LNCaP clone FGC (cell line): ENCODE data around the gene TCF23.

Experiments
- DNase-seq: peaks from one replicate; pipeline ENCODE4 v3.0.0-alpha.2; 2011; ENCODE audit warnings: low read depth
- H3K4me3 ChIP-seq: 2 replicates; pipeline ENCODE4 v1.5.1; 2011; ENCODE audit warnings: mild to moderate bottlenecking, low read depth, low read length, control low read depth
- TF ChIP-seq, protein P1 (sequence below): IDR thresholded peaks from 2 replicates; pipeline ENCODE4 v1.5.1; 2012; ENCODE audit warnings: mild to moderate bottlenecking; ENCODE audit not compliant: control insufficient read depth, insufficient read depth; ENCODE audit errors: extremely low read depth

Gene TCF23

GRCh38 chr2:27149570-27150405 lies 984 bp downstream of the TCF23 start:
- DNase-seq = no peak
- TF ChIP-seq, protein P1, sequence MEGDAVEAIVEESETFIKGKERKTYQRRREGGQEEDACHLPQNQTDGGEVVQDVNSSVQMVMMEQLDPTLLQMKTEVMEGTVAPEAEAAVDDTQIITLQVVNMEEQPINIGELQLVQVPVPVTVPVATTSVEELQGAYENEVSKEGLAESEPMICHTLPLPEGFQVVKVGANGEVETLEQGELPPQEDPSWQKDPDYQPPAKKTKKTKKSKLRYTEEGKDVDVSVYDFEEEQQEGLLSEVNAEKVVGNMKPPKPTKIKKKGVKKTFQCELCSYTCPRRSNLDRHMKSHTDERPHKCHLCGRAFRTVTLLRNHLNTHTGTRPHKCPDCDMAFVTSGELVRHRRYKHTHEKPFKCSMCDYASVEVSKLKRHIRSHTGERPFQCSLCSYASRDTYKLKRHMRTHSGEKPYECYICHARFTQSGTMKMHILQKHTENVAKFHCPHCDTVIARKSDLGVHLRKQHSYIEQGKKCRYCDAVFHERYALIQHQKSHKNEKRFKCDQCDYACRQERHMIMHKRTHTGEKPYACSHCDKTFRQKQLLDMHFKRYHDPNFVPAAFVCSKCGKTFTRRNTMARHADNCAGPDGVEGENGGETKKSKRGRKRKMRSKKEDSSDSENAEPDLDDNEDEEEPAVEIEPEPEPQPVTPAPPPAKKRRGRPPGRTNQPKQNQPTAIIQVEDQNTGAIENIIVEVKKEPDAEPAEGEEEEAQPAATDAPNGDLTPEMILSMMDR = no peak
- no peak overlapping the region for H3K4me3 ChIP-seq

- TF ChIP-seq, protein P1 = no peak
- DNase-seq = no peak
- no peak overlapping the region for H3K4me3 ChIP-seq
These were observed 1.9 kb downstream of the TCF23 start for GRCh38 chr2:27150639-27151230.

DNA sequence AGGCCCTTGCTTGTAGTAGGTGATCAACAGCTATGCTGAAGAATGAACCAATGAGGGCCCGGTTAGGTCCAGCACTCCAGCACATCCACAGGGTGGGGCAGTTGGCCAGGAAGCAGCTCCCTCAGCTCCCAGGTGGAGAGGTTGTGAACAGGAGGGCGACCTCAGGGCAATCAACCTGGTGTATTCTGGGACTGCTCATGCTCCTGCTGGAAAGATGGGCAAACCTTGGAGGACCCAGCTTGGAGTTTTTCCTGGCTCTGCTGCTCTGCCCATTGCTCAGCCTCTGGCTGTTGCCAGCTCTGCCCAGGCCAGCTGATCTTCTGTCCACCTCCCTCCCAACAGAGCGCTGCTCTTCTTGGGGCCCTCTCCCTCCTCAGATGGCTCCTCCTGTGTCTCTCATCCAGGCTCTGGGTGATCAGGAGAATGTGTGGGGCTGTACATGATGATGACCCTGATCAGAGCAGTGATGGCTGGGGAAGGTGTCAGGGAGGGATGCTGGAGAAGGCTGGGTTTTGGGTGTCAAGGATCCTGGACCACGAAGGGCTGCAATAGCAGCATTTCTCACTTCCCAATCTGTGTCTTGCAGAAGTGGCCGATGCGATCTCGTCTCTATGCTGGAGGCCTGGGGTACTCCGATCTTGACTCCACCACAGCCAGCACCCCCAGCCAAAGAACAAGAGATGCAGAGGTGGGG lies 3.4 kb downstream of the TCF23 start:
- no peak for DNase-seq
- no peak overlapping the region for H3K4me3 ChIP-seq
- TF ChIP-seq, protein P1 = no peak

DNA sequence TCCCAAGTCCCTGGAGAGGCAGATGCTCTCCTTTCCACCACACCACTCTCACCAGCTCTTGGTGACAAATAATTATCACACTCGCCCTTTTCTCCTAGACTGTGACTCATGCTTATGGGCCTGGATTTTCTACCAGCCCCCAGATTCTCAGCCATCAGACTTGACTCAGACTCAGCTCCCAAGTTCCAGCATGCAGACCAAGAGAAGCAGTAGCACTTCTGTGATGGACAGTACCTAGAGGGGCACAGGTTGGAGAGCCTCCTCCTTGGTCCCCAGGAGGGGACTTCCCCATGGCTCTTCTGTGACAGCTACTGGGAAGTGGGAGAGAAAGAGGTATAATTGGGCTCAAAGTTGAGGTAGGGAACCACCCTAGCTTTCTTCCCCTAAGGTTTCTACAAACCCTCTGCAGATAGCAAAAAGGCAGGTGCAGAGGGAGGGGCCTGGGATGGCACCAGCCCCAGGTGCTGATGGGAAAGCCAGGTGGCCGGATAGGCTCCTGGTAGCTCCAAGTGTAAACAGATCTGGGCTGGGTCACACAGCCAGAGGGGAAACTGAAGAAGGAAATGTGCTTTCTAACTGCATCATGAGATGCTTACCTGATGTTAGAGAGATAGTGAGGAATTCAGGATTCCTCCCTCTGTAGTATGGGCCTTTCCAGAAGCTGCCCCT lies 4.1 kb downstream of the TCF23 start:
- TF ChIP-seq, protein P1 = no peak
- DNase-seq = no peak
- H3K4me3 ChIP-seq = no peak overlapping the region

GRCh38 chr2:27154488-27154887 lies 5.7 kb downstream of the TCF23 start:
- TF ChIP-seq, protein P1 = no peak
- no peak for DNase-seq
- H3K4me3 ChIP-seq = no peak overlapping the region

- H3K4me3 ChIP-seq = no peak overlapping the region
- DNase-seq = no peak
- TF ChIP-seq, protein P1 = no peak
These were observed 6.3 kb downstream of the TCF23 start for GRCh38 chr2:27155069-27155520.
